Amygdala (tissue), 56 donors: ENCODE data around the gene ACTN4.
A peak's percentile ranks its signal among the peaks of the same experiment; 100 is the strongest.

ENCODE experiments used
- DNase-seq, 56 donors: peaks; one replicate each; lab custom pipeline; 2025; lab: John Stamatoyannopoulos, UW

ACTN4 gene

GRCh38 chr19:38731654-38732301, 84.3 kb downstream of the ACTN4 start:
- no peak for DNase-seq

DNA sequence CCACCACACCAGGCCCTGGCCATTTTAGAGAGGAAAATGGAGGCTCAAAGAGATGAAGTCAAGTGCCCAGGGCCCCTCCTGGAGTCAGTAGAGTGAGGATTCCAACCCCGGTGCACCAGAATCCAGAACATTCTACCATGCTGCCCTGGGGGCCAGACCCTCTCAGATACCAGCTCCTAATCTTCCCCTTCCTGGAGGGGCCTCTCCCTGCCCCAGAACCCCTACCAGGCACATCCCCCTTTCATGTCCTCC, 85.7 kb downstream of the ACTN4 start:
- no peak for DNase-seq

GRCh38 chr19:38733493-38734175, 86.2 kb downstream of the ACTN4 start:
- no peak for DNase-seq

- DNase-seq = no peak
These were observed 86.7 kb downstream of the ACTN4 start for GRCh38 chr19:38734176-38734425.

- no peak for DNase-seq
These were observed 87.2 kb downstream of the ACTN4 start for GRCh38 chr19:38734426-38735256.

- no peak for DNase-seq
These were observed 87.8 kb downstream of the ACTN4 start for GRCh38 chr19:38735257-38735686.

DNA sequence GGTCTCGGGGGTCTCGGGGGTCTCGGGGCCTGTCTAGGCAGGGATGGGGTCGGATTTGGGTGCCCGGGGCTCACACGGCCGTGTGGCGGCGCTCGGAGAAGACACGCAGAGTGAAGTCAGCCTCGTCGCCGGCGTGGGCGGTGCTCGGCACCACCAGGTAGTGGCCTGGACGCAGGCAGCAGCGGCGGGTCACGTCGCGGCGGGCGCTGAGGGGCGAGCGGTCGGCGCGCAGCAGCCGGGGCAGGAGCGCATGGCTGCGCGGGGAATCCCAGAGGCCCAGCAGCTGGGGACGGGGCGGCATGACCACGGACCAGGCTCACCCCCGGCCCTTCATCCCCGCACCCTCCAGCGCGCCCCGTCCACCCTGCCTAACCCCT, 88.6 kb downstream of the ACTN4 start:
- peak in 1 of 56 donors; percentile 55 for DNase-seq

DNA sequence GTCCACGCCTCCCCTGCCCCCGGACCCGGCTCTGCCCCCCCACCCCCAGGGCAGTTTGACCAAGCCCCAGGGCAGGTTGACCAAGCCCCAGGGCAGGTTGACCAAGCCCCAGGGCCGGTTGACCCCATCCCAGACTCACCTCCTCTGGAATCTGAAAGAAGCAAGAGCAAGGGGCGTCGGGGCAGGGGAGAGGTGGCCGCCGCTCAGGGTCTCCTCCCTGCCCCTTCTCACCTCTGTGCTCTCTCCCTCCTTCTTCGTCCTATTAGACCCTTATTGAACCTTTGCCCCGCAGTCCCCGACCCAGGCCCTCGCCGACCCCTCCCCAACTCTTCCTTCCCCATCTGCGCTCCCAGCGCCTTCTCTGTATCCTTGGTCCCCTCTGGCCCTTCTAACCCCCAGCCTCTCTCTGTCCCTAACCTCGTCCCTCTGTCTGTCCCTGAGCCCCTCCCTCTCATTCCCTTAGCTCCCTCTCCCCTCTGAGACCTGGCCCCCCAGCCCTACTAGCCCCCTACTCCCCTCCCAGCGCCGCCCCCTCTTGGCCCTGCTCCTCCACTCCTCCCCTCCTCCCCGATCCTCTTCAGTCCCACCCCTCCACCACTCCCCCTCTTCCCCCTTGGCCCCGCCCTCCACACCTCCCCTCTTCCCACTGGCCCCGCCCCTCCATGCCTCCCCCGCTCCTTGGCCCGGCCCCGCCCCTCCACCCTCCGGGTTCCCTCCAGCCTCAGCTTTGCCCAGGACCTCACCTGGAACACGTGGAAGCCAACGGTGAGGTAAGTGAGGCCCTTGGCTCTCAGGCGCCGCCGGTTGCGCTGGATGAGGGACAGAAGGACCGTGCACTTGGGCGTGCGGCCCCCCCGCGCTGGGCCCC, 89.2 kb downstream of the ACTN4 start:
- peak in 1 of 56 donors; percentile 46 for DNase-seq

DNA sequence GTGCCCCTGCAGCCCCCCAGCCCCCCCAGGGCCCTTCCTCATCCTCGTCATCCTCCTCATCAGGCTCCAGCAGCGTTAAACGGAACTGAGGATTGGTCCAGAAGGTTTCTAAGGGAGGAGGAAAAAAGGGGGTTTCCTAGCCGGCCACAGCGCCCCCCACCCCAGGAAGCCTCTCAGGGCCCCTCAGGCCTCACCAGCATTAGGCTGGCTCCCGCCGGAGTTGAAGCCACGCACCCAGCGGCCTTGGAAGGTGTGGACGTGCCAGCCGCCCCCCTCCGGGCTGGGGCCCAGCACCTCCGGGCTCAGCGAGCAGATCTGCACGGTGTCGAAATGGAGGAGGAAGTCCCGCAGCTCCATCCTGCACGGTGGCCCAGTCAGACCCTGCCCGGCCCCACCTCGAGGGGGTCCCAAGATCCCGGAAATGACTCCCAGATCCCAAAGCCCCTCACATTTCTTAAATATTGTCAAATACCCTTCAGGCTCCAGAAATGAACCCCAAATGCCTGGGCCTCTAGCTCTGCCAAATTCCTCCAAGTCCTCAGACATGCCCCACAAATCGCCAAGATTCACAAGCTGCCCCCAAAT, 89.9 kb downstream of the ACTN4 start:
- DNase-seq = no peak

DNA sequence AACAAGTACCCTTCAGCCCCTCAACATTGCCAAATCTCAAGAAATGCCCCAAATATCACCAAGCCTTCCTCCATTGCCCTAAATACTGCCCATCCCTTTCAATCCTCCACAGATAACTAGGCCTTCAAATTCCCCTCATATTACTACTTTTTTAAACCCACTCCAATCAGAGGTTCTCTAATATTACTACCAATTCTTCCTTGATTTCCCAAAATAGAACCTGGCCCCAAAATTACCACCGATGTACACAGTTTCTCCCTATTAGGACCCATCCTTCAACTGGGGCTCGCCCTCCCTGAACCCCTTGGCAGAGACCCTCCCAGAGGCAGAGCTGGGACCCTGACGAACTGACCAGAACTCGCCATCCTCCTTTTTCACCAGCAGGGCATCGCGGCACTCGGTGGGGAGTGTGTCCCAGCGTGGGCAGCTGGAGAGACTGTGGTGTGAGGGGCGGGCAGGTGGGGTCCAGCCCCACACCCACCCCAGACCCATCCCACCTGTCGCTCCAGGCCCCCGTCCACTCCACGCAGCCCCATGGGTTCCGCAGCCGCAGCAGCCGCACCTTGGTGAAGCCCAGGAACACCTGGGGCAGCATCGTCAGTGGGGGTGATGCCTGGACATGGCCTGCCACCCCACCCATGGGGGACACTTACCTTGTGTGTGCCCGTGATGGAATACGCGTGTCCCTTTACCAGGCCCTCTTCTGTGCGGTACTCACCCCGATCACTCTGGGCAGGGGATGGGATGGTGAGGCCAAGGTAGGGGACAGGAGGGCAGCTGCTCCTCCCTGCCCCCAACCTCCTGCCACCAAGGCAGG, 90.7 kb downstream of the ACTN4 start:
- no peak for DNase-seq

DNA sequence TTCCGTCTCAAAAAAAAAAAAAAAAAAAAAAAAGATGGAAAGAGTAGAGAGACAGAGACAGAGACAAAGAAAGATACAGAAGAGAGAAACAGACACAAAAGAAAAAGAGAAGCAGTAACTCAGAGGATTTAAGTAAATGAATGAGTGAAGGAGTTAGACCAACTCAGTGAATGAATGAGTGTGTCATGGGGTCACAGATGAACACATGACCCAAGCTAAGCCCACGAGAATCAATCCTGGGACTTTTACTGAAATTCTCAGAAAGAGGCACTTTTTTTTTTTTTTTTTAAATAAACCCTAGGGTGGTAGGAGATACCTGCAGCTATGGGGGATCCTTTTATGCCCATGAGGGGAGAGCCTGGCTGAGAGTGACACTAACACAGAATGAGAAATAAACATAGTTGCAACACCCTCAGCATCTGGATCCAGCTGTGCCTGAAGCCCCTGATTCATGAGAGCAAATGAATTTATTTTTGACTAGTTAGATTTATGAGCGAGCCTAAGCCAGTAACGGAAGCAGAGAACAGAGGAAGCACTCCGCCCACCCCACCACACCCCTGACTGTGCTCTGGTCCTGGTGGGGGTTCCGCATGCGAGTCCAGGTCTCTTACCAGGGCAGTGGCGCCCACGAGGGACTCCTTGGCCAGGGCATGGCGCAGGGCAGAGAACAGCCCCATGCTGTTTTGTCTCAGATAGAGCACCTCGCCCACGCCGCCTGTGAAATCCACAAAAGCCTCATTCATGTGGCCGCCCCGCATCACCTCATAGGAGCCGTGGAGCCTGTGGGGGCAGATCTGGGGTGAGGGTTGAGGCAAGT, 92.2 kb downstream of the ACTN4 start:
- DNase-seq = no peak

DNA sequence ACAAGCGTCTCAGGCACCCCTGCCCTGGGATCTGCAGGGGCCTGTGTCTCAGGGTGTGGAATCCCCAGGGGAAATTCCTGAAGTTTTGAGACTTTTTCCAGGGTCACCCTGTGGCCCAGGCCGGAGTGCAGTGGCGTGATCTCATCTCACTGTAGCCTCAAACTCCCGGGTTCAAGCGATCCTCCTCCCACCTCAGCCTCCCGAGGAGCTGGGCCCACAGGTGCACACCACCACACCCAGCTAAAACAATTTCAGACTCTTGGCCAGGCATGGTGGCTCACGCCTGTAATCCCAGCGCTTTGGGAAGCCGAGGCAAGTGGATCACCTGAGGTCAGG, 92.8 kb downstream of the ACTN4 start:
- DNase-seq = no peak

DNA sequence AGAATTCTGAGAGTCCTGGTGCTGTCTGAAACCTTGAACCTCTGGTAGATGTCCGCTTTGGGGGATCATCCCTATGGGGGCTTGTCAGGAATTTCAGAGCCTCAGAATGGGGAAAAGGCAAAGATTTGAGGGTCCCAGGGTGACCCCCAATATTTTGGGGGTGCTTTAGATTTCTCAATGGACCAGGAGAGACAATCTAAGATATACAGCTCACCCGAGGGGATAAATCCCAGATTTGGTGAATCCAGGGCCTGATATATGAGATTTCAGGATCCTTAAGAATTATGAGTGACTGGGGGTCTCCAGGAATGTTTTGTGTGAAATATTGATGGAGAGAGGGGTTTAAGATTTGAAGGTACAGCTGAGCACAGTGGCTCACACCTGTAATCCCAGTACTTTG, 93.5 kb downstream of the ACTN4 start:
- DNase-seq = no peak

GRCh38 chr19:38741670-38742069, 94.2 kb downstream of the ACTN4 start:
- DNase-seq = no peak

DNA sequence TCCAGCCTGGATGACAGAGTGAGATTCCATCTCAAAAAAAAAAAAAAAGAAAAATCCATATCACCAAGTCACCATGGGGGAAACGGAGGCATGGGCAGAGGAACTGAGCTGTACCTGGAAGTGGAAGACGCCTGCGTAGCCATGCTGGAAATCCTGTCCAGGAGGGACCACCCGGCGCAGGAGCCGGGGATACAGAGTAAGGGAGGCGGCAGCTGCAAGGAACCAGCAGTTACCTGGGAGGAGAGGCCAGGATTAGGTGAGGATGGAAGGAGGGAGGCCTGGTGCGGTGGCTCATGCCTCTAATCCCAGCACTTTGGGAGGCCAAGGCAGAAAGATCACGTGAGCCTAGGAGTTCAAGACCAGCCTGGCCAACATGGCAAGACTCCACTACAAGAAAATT, 94.8 kb downstream of the ACTN4 start:
- DNase-seq = no peak

GRCh38 chr19:38742906-38743305, 95.5 kb downstream of the ACTN4 start:
- DNase-seq = no peak

- DNase-seq = no peak
These were observed 96.2 kb downstream of the ACTN4 start for GRCh38 chr19:38743394-38744297.

DNA sequence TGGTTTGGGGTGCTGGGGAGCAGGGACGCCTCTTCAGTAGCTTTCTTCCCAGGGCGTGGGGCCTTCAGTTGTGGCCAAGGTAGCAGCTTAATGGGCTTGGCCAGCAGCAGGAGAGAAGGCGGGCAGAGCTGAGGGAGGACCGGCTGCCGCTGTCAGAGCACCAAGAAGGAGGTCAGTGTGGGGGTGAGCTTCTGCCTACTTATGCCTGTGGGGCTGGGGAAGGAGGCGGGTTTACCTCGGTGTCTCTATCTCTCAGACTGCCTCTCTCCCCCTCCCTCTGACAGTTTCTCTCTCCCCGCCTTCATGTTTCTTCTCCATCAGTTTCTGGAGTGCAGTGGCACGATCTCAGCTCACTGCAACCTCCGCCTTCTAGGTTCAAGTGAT, 96.8 kb downstream of the ACTN4 start, which contains the start of gene CAPN12:
Gene CAPN12, minus strand, starts transcription at position 177 of the 384 bp plus-strand sequence. CDS start 309 bp downstream, outside the sequence.
- no peak for DNase-seq
